ES-I3 (cell line): ENCODE measurements around the gene ESR2.
"Not testable (repeated sequence)": the region's sequence is repeated elsewhere in the genome, so short reads cannot be mapped to it uniquely, and the experiment has no call there.

Source experiments
- H3K36me3 ChIP-seq: 2 replicates; pipeline ENCODE4 v1.6.1; 2013; ENCODE audit warnings: mild to moderate bottlenecking, low read length, control low read depth, moderate library complexity; ENCODE audit not compliant: insufficient read depth
- H3K4me1 ChIP-seq: 2 replicates; pipeline ENCODE4 v1.6.1; 2013; ENCODE audit warnings: mild to moderate bottlenecking, control low read depth, low read length; ENCODE audit not compliant: insufficient read depth
- H3K9ac ChIP-seq: 2 replicates; pipeline ENCODE4 v1.6.1; 2013; ENCODE audit warnings: low read depth, mild to moderate bottlenecking, low read length, moderate library complexity
- H3K9me3 ChIP-seq: 2 replicates; pipeline ENCODE4 v1.6.1; 2013; ENCODE audit warnings: mild to moderate bottlenecking, low read length, moderate library complexity; ENCODE audit not compliant: control insufficient read depth, insufficient read depth

ESR2 gene

DNA sequence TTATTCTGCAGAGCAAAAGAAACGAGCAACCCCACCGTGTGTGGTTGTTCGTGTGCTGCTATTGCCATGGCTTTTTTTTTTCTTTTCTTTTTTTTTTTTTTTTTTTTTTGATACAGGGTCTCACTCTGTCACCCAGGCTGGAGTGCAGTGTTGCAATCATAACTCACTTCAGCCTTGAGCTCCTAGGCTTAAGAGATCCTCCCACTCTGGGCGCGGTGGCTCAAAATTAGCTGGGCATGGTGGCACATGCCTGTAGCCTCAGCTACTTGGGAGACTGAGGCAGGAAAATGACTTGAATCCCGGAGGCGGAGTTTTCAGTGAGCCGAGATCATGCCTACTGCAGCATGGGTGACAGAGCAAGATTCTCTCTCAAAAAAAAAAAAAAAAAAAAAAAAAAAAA is 144.2 kb downstream of the ESR2 start:
- Histone ChIP-seq H3K9me3 (no peaks in the 10 kb centered on the region), H3K4me1 (no peaks in the 10 kb centered on the region), H3K36me3 (no peaks in the 10 kb centered on the region), H3K9ac (no peak overlapping the region)

- Histone ChIP-seq H3K9me3 (no peaks in the 10 kb centered on the region), H3K9ac (no peak overlapping the region), H3K4me1 (no peaks in the 10 kb centered on the region), H3K36me3 (no peaks in the 10 kb centered on the region; the same call in 1 of the 2 replicates)
Measured at GRCh38 chr14:64147126-64147790, 146.9 kb downstream of the ESR2 start.

DNA sequence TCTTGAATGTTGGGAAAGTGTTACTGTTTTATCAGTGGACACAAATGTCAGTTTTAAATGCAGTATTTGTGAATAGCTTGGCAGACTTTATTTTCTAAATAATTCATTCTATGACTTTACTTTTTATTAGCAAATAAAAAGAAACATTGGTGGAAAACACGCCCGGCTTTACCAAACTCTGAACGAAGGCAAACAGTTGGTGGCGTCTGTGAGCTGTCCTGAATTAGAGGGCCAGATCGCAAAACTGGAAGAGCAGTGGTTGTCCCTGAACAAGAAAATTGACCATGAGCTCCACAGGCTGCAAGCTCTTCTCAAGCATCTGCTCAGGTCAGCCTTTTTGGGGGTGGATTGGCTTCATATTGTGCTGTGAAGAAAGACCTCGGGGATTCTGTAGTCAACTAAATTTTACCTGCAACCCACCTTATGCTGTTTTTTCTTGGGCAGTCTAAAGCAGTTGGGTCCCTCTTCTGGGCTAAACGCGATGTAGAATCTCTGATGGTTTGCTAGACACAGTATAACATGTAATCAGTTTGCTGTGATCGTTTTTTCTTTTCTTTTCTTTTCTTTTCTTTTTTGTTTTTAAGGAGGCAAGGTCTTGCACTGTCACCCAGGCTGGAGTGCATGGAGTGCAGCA is 156.4 kb downstream of the ESR2 start:
- no peak overlapping the region for H3K9ac ChIP-seq
- H3K4me1 ChIP-seq, result no peaks in the 10 kb centered on the region
- H3K9me3 ChIP-seq, result no peaks in the 10 kb centered on the region
- no peaks in the 10 kb centered on the region; the same call in 1 of the 2 replicates for H3K36me3 ChIP-seq

DNA sequence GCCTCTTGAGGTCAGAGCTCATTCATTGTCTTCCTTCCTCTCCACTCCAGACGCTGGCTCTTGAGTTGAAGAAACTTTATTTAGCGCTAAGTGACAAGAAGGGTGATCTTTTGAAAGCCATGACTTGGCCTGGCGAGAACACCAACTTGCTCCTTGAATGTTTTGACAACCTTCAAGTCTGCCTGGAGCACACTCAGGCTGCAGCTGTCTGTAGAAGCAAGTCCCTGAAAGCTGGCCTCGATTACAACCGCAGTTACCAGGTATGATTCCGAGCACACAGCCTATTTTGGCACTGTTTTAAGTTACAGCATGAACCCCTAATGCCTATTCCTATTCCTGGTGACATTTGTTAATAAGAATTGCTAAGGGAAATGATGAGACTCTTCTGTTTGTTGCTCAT is 167.6 kb downstream of the ESR2 start:
- Histone ChIP-seq H3K4me1 (no peaks in the 10 kb centered on the region), H3K9ac (no peak overlapping the region), H3K36me3 (peaks cover 21% of the 10 kb centered on the region), H3K9me3 (no peaks in the 10 kb centered on the region)

GRCh38 chr14:64125270-64125669 is 168.9 kb downstream of the ESR2 start:
- peaks cover 21% of the 10 kb centered on the region for H3K36me3 ChIP-seq

DNA sequence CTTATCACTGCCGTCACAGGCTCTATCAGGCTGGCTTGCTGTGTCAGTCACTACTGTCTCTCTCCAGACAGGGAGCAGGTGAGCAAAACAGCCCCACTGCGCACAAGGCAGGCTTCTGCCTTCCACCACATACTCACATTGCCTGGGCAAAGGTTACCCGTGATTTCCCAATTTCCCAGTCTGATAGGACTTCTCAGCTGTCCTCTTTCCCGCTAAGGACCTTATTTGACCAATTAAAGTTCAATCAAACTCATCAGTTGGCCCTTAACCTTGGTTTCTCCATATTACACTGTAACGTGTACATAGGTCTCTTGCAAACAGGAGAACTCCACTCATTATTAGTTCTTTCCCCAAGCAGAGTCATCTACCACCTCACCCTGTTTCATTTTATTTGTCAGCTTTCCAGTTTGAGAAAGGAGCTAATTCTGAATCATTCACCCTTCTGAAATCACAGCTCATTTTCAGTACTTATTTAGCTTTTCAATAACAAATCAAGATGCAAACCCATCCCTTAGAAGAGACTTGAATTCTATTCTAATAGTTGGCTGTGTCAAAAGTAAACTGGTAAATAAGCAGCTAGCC is 170.8 kb downstream of the ESR2 start:
- Histone ChIP-seq H3K9ac (no peak overlapping the region), H3K36me3 (peaks cover 18% of the 10 kb centered on the region), H3K4me1 (no peaks in the 10 kb centered on the region), H3K9me3 (no peaks in the 10 kb centered on the region)

More at GRCh38 chr14:64125270-64125669, 168.9 kb downstream of the ESR2 start:
- H3K9me3 ChIP-seq, result no peaks in the 10 kb centered on the region
- no peaks in the 10 kb centered on the region for H3K4me1 ChIP-seq
- no peak overlapping the region for H3K9ac ChIP-seq

DNA sequence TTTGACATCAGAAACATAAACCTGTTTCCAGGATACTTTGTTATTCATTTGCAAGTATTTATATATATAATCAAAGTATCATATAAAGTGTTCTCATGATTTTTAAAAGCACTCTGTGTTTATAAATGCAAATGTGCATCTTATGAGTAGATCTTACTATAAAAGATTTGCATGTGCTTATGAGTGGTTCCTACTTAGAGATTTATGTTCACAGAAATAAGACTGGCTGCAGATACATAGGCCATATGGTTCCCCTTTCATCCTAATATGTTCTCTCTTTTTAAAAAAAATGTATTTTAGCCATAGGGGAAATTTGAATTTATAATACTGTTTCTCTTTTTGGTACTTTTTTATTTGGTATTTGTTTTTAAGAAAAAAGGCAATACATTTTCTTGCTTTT is 174.2 kb downstream of the ESR2 start:
- Histone ChIP-seq H3K4me1 (no peaks in the 10 kb centered on the region), H3K36me3 (peaks cover 5% of the 10 kb centered on the region), H3K9ac (no peak overlapping the region), H3K9me3 (no peaks in the 10 kb centered on the region)

- H3K36me3 ChIP-seq, result peaks cover 5% of the 10 kb centered on the region
- no peaks in the 10 kb centered on the region for H3K9me3 ChIP-seq
- H3K4me1 ChIP-seq, result no peaks in the 10 kb centered on the region
- no peak overlapping the region for H3K9ac ChIP-seq
Measured at GRCh38 chr14:64119500-64119899, 174.7 kb downstream of the ESR2 start.

DNA sequence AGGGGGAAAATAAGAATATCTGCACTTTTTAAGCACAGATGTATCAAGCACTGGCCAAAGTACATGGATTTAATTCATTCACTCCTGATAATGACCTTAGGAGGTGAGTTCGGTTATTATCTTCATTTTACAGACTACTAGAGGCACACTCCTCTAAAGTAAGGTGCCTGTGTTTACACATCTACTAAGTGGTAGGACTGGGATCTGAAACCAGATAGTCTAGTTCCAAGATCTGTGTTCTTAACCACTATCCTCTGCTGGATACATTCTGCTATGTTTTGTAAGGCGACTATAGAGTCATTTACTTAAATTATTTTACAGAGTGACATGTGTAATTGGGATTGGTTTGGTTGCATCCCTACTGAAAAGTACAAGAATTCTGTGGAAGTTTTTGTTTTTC is 175.3 kb downstream of the ESR2 start:
- H3K9ac ChIP-seq, result no peak overlapping the region

DNA sequence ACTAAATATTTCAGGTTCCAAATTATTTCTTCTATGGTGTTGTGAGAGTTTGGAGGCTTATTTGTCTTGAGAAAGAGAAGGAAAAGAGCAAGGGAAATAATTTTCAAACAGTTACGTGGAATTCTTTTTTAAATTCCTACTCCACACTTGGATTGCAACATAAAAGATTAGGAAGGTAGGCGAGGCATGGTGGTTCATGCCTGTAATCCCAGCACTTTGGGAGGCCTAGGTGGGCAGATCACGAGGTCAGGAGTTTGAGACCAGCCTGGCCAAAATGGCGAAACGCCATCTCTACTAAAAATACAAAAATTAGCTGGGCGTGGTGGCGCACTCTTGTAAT is 175.8 kb downstream of the ESR2 start:
- not testable (repeated sequence) for H3K36me3 ChIP-seq, H3K9ac ChIP-seq, H3K4me1 ChIP-seq, H3K9me3 ChIP-seq

More for the DNA sequence above, 175.3 kb downstream of the ESR2 start:
- Histone ChIP-seq H3K4me1 (0 out of 2 replicates have a peak, but pooled peaks cover under 1% of the 10 kb centered on the region), H3K9me3 (no peaks in the 10 kb centered on the region), H3K36me3 (peaks cover 5% of the 10 kb centered on the region)

DNA sequence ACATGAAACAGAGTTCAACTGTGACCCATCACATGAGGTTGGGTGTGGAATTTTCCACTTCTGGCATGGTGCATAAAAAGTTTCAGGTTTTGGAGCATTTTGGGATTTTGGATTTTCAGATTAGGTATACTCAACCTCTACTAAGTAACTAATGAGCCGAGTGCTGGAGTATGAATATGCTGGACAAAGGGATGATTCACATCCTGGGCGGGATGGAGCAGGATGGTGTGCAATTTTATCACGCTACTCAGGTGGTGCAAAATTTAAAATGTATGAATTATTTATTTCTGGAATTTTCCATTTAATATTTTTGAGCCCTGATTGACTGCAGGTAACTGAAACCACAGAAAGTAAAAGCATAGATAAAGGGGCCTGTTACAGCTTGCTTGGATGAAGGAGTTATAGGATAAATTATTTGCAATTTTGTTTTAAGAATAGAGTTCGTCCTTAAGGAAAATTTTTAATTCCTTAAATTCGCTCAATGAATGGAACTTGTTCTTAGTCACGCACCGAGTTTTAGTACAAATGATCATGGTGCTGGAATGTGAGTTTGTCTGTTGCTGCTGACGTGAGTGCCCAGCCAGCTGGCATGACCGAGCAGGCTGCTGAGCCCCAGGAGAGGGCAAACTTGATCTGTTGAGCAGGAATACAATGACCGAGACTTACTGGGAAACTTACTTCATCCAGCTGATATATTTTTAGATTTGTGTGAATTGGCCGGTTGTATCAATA is 176.3 kb downstream of the ESR2 start:
- H3K4me1 ChIP-seq, result peaks cover 8% of the 10 kb centered on the region; the same call in 1 of the 2 replicates
- H3K9ac ChIP-seq, result no peak overlapping the region
- no peaks in the 10 kb centered on the region for H3K36me3 ChIP-seq
- no peaks in the 10 kb centered on the region for H3K9me3 ChIP-seq

GRCh38 chr14:64115401-64115800 is 178.8 kb downstream of the ESR2 start:
- no peaks in the 10 kb centered on the region for H3K36me3 ChIP-seq
- H3K9ac ChIP-seq, result no peak overlapping the region
- no peaks in the 10 kb centered on the region for H3K9me3 ChIP-seq
- H3K4me1 ChIP-seq, result peaks cover 8% of the 10 kb centered on the region; the same call in 1 of the 2 replicates

DNA sequence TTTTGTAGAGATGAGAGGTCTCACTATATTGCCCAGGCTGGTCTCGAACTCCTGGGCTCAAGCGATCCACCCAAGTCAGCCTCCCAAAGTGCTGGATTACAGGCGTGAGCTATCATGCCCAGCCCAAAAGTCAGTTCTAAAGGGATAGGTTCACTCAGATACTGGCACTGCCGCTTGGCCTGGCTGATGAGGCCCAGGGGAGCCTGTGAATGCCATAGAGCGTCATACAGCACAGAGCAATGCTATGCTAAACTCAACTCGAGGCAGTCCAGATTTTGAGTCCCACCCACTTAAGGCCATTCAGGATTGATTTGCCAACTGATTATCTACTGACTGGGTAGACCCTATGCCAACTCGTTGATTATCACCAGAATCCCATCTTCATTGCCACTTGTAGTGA is 179.4 kb downstream of the ESR2 start:
- Histone ChIP-seq H3K4me1 (peaks cover 8% of the 10 kb centered on the region; the same call in 1 of the 2 replicates), H3K9me3 (no peaks in the 10 kb centered on the region), H3K9ac (no peak overlapping the region), H3K36me3 (no peaks in the 10 kb centered on the region)

- peaks cover 8% of the 10 kb centered on the region; the same call in 1 of the 2 replicates for H3K4me1 ChIP-seq
- no peaks in the 10 kb centered on the region for H3K36me3 ChIP-seq
- no peaks in the 10 kb centered on the region for H3K9me3 ChIP-seq
- H3K9ac ChIP-seq, result no peak overlapping the region
Measured at GRCh38 chr14:64114166-64114565, 180.0 kb downstream of the ESR2 start.
